Measurements from ENCODE around the gene FABP3. TPM values are rescaled to one million over a fixed set of nuclear protein-coding genes. Genes with fewer than 3 reads are reported as not detected.
A peak's percentile ranks its signal among the peaks of the same experiment; 100 is the strongest.

The FABP3 gene
- total and polyA plus RNA-seq, 4 donors = 1.7 to 39.8 (median 13.3) TPM

DNA sequence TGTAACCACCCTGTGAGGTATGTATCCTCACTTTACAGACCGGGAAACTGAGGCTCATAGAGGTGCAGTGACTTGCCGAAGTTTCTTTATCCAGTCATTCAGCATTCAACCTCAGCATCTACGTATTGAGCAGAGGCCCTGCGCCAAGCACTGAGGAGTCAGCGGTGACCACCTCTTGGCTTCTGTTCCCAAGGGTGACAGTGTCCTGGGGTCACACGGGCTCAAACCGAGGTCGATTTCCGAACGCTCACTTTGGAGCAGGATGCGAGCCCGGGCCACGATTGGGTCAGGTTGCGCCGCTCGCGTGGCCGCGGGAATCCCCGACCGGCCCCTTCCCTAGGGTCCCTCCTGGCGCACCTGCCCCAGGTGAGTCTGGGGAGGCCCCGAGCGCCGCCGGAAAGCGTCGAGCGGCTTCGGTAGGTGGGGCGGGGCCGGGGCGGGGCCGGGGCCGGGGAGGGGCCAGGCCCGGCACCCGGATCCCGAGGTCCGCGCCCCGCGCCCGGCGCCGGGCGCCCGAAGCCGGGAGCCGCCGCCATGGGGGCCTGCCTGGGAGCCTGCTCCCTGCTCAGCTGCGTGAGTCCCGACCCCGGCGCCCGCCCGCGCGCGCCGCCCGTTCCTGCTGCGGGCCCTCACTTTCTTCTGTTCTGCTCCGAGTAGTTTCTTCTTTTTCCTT, 40.0 kb upstream of the FABP3 start, which contains the start of gene SERINC2:
Gene SERINC2 (plus strand): TSS at position 482 of the 673 bp plus-strand sequence. CDS start 53 bp downstream, at position 535.
- TF ChIP-seq, protein P1, sequence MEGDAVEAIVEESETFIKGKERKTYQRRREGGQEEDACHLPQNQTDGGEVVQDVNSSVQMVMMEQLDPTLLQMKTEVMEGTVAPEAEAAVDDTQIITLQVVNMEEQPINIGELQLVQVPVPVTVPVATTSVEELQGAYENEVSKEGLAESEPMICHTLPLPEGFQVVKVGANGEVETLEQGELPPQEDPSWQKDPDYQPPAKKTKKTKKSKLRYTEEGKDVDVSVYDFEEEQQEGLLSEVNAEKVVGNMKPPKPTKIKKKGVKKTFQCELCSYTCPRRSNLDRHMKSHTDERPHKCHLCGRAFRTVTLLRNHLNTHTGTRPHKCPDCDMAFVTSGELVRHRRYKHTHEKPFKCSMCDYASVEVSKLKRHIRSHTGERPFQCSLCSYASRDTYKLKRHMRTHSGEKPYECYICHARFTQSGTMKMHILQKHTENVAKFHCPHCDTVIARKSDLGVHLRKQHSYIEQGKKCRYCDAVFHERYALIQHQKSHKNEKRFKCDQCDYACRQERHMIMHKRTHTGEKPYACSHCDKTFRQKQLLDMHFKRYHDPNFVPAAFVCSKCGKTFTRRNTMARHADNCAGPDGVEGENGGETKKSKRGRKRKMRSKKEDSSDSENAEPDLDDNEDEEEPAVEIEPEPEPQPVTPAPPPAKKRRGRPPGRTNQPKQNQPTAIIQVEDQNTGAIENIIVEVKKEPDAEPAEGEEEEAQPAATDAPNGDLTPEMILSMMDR (IDR thresholded peaks at IDR 0.05; ENCODE audit: control extremely low read depth, extremely low read depth) = no peak
- Histone ChIP-seq H3K4me1 (ENCODE audit: control insufficient read depth in 5 of 5, insufficient read depth in 5 of 5, low read length in 5 of 5) (peaks cover 0 to 15% (median 6%) of the 10 kb centered on the region in 5 donors), H3K27ac (ENCODE audit: low read depth in 1 of 2, low read length in 1 of 2) (peak within 1 kb of the TSS; percentile 79 to 82), H3K27me3 (ENCODE audit: control insufficient read depth in 3 of 3, insufficient read depth in 3 of 3, low read length in 2 of 3) (peaks cover 0 to 8% (median 0%) of the 10 kb centered on the region in 3 donors), H3K36me3 (ENCODE audit: control insufficient read depth in 4 of 4, insufficient read depth in 4 of 4, low read length in 4 of 4) (no peaks in the 10 kb centered on the region), H3K9me3 (ENCODE audit: control insufficient read depth in 4 of 4, insufficient read depth in 3 of 4, low read length in 3 of 4) (peaks cover 0 to 2% (median 0%) of the 10 kb centered on the region in 4 donors), H3K9ac (ENCODE audit: insufficient read depth in 1 of 2, low read length in 2 of 2) (peak within 1 kb of the TSS; percentile 3 to 63), H3K4me3 (peak within 1 kb of the TSS; percentile 57)
- DNase-seq (peak; percentile 6 to 39 (median 33)), ATAC-seq (ENCODE audit: insufficient read depth, low FRiP score) (peak; percentile 75)
- 3 to 4% methylated on average over 50 to 63 of the region's 63 CpGs for WGBS, 2 donors

- H3K4me3 ChIP-seq = no peak overlapping the region
- no peak for ATAC-seq (ENCODE audit: insufficient read depth, low FRiP score)
- TF ChIP-seq, protein P1 (IDR thresholded peaks at IDR 0.05; ENCODE audit: control extremely low read depth, extremely low read depth) = no peak
- peaks cover 0 to 8% (median 0%) of the 10 kb centered on the region in 3 donors for H3K27me3 ChIP-seq (ENCODE audit: control insufficient read depth in 3 of 3, insufficient read depth in 3 of 3, low read length in 2 of 3)
- DNase-seq = no peak
- H3K9ac ChIP-seq (ENCODE audit: insufficient read depth in 1 of 2, low read length in 2 of 2) = peak overlapping the region in 1 of 2 donors; percentile 3
- no peaks in the 10 kb centered on the region for H3K36me3 ChIP-seq (ENCODE audit: control insufficient read depth in 4 of 4, insufficient read depth in 4 of 4, low read length in 4 of 4)
- H3K27ac ChIP-seq (ENCODE audit: low read depth in 1 of 2, low read length in 1 of 2) = no peak overlapping the region
- WGBS, 2 donors = 60 to 63% methylated on average over 2 of the region's 2 CpGs
- H3K4me1 ChIP-seq (ENCODE audit: control insufficient read depth in 5 of 5, insufficient read depth in 5 of 5, low read length in 5 of 5) = peaks cover 0 to 15% (median 6%) of the 10 kb centered on the region in 5 donors
- peaks cover 0 to under 1% (median 0%) of the 10 kb centered on the region in 4 donors for H3K9me3 ChIP-seq (ENCODE audit: control insufficient read depth in 4 of 4, insufficient read depth in 3 of 4, low read length in 3 of 4)
Measured at GRCh38 chr1:31412205-31412604, 39.3 kb upstream of the FABP3 start.

GRCh38 chr1:31410871-31411270, 38.0 kb upstream of the FABP3 start:
- no peak for ATAC-seq (ENCODE audit: insufficient read depth, low FRiP score)
- DNase-seq = no peak
- Histone ChIP-seq H3K27ac (ENCODE audit: low read depth in 1 of 2, low read length in 1 of 2) (no peak overlapping the region), H3K36me3 (ENCODE audit: control insufficient read depth in 4 of 4, insufficient read depth in 4 of 4, low read length in 4 of 4) (no peaks in the 10 kb centered on the region), H3K4me1 (ENCODE audit: control insufficient read depth in 5 of 5, insufficient read depth in 5 of 5, low read length in 5 of 5) (peaks cover 0 to 15% (median 6%) of the 10 kb centered on the region in 5 donors), H3K9ac (ENCODE audit: insufficient read depth in 1 of 2, low read length in 2 of 2) (no peak overlapping the region), H3K9me3 (ENCODE audit: control insufficient read depth in 4 of 4, insufficient read depth in 3 of 4, low read length in 3 of 4) (no peaks in the 10 kb centered on the region), H3K4me3 (no peak overlapping the region), H3K27me3 (ENCODE audit: control insufficient read depth in 3 of 3, insufficient read depth in 3 of 3, low read length in 2 of 3) (peaks cover 0 to 8% (median 0%) of the 10 kb centered on the region in 3 donors)
- 79 to 93% methylated on average over 4 of the region's 4 CpGs for WGBS, 2 donors
- TF ChIP-seq, protein P1 (IDR thresholded peaks at IDR 0.05; ENCODE audit: control extremely low read depth, extremely low read depth) = no peak
